Gastrocnemius medialis (tissue), 4 donors: ENCODE measurements around the gene SHC2. TPM values are rescaled to one million over a fixed set of nuclear protein-coding genes. Genes with fewer than 3 reads are reported as not detected.

Source experiments
- ATAC-seq, 2 donors: fragments of 150-250 bp; one replicate each; pipeline ENCODE4 v1.9.1; 2016
- DNase-seq, 2 donors: peaks; one replicate each; pipeline ENCODE4 v3.0.0-alpha.2; 2019
- H3K27ac ChIP-seq, 4 donors: fragments of 200-600 bp; sonication (generic); 1 replicate in 1 of 4; 2 replicates in 3 of 4; pipeline ENCODE4 v1.5.1; 2016 to 2018; ENCODE audit warnings: mild to moderate bottlenecking in 2 of 4, moderate library complexity in 1 of 4
- H3K27me3 ChIP-seq, 3 donors: fragments of 200-600 bp; sonication (generic) in 2 of 3; 1 replicate in 1 of 3; 2 replicates in 2 of 3; pipeline versions ENCODE4 v1.5.1 to v1.6.0; 2016 to 2019; ENCODE audit warnings: mild to moderate bottlenecking in 1 of 3, moderate library complexity in 1 of 3
- H3K36me3 ChIP-seq, 2 donors: fragments of 200-600 bp; sonication (generic) in 1 of 2; one replicate each; pipeline ENCODE4 v1.5.1; 2017 to 2018
- H3K4me1 ChIP-seq, 2 donors: fragments of 200-600 bp; sonication (generic) in 1 of 2; one replicate each; pipeline ENCODE4 v1.5.1; 2016 to 2017; ENCODE audit warnings: mild to moderate bottlenecking in 2 of 2
- H3K4me3 ChIP-seq, 4 donors: fragments of 200-600 bp; sonication (generic) in 3 of 4; 1 replicate in 1 of 4; 2 replicates in 3 of 4; pipeline ENCODE4 v1.5.1; 2016 to 2019; ENCODE audit warnings: mild to moderate bottlenecking in 2 of 4
- H3K9me3 ChIP-seq, 3 donors: fragments of 200-600 bp; sonication (generic) in 2 of 3; 1 replicate in 1 of 3; 2 replicates in 2 of 3; pipeline ENCODE4 v1.5.1; 2016 to 2019
- POLR2A ChIP-seq, 2 donors: fragments of 450-650 bp; IDR thresholded peaks; one replicate each; pipeline ENCODE4 v1.6.1; 2017; ENCODE audit warnings: antibody characterized with exemption in 2 of 2, mild to moderate bottlenecking in 2 of 2, moderate library complexity in 2 of 2
- in situ Hi-C, 4 donors: fragments of 200-750 bp; cut with MboI; loops; one replicate each; pipeline versions ENCODE4 v1.15.0 to v1.8.0; 2017; ENCODE audit warnings: low sequenced_read_pairs in 4 of 4
- intact Hi-C: fragments of 100-400 bp; cut with DNase I; formaldehyde crosslinking; loops from one replicate; pipeline ENCODE4 v1.15.1; 2023; ENCODE audit warnings: low total_unique reads
- total RNA-seq, 4 donors: library from RNA; depleted of rRNA; stranded (reverse); fragments of >200 nt; gene quantifications; one replicate each; pipeline versions ENCODE4 v1.1.0 to v1.2.3, GENCODE V29; 2016
- TF ChIP-seq, protein P1 (sequence below), 5 experiments: fragments of 450-650 bp in 3 of 5; fragments of 200-600 bp in 2 of 5; sonication (generic) in 2 of 5; IDR thresholded peaks in 4 of 5; conservative IDR thresholded peaks in 1 of 5; 1 replicate in 4 of 5; 2 replicates in 1 of 5; pipeline ENCODE4 v1.5.1; 2016 to 2019; ENCODE audit warnings: antibody characterized with exemption in 5 of 5, mild to moderate bottlenecking in 3 of 5, moderate library complexity in 3 of 5

SHC2 gene
- total RNA-seq, 4 donors from 2014 or later, result 2.1 to 6.2 (median 4.5) TPM

DNA sequence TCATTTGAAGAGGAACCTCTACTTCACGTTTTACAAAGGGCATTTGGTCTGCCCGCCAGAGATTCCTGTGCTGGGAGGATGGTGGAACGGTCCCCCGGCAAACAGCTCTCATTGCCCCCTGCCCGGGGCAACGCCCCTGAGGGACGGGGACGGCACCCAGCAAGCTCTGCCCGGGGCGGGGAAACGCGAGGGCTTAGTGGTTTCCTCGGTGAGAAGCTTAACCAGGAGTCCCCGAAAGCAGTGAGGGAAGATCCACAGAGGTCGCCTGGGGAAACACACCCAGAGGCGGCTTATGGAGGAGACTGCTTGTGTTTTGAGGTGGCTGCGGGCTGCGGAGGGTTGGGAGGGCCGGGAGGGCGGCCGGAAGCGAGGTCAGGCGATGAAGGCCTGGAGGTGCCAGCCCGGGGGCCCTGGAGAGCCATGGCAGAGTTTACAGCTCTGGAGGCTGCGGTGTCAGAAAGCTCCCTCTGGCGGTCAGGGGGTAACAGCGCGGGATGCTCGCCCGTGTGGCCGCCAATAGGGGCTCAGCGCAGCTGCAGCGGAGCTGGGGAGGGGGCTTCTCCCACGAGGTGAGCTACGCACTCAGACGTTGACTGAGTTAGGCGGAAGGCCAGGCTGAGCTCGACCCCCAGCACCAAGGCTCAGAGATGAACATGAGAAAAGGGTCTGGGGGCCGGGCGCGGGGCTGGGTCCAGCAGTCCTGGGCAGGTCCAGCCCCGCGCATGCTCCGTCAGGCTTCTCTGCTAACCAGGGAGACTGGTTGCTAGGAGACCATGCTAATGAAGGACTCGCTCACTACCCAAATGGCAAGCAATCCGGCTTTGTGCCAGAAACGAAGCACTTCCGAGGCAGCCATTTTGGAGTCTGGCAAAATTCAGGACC, 45.8 kb upstream of the SHC2 start:
- no peak for TF ChIP-seq POLR2A (IDR thresholded peaks at IDR 0.05)
- TF ChIP-seq, protein P1, sequence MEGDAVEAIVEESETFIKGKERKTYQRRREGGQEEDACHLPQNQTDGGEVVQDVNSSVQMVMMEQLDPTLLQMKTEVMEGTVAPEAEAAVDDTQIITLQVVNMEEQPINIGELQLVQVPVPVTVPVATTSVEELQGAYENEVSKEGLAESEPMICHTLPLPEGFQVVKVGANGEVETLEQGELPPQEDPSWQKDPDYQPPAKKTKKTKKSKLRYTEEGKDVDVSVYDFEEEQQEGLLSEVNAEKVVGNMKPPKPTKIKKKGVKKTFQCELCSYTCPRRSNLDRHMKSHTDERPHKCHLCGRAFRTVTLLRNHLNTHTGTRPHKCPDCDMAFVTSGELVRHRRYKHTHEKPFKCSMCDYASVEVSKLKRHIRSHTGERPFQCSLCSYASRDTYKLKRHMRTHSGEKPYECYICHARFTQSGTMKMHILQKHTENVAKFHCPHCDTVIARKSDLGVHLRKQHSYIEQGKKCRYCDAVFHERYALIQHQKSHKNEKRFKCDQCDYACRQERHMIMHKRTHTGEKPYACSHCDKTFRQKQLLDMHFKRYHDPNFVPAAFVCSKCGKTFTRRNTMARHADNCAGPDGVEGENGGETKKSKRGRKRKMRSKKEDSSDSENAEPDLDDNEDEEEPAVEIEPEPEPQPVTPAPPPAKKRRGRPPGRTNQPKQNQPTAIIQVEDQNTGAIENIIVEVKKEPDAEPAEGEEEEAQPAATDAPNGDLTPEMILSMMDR (IDR thresholded peaks at IDR 0.05 in 4 of 5, conservative IDR thresholded peaks at IDR 0.05 in 1 of 5), result peak; percentile 93 to 97 (median 96)
- peak overlapping the region; percentile 88 to 100 (median 96) for H3K4me3 ChIP-seq
- in situ Hi-C loops, result no loop called here
- intact Hi-C loops, result loop anchor here (1.0 to 5.0 kb wide), 8 partner anchors 17 to 291 kb away; partner anchors contain the start of genes CDC34, MIER2, POLRMT and PTBP1
- ATAC-seq, result peak; percentile 94 to 96
- peak overlapping the region; percentile 90 to 99 (median 91) for H3K27ac ChIP-seq
- peaks cover 0 to 6% of the 10 kb centered on the region in 2 donors for H3K36me3 ChIP-seq
- H3K4me1 ChIP-seq, result peaks cover 14 to 25% of the 10 kb centered on the region in 2 donors
- no peaks in the 10 kb centered on the region for H3K9me3 ChIP-seq
- H3K27me3 ChIP-seq, result no peaks in the 10 kb centered on the region
- peak; percentile 99 for DNase-seq

DNA sequence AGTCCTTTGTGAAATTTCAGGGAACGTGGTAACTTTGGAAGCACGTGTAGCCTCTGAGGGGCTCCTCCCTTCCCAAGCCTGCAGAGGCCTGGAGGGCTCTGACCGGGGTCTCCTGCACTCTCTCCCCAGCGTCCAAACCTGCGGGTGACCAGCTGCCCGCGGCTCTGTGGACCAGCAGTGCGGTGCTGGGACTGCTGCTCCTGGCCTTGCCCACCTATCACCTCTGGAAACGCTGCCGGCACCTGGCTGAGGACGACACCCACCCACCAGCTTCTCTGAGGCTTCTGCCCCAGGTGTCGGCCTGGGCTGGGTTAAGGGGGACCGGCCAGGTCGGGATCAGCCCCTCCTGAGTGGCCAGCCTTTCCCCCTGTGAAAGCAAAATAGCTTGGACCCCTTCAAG, 43.8 kb upstream of the SHC2 start:
- in situ Hi-C loops, result no loop called here
- DNase-seq, result no peak
- peaks cover 0 to 4% of the 10 kb centered on the region in 2 donors for H3K36me3 ChIP-seq
- peaks cover under 1 to 7% (median 2%) of the 10 kb centered on the region in 3 donors for H3K27me3 ChIP-seq
- H3K4me3 ChIP-seq, result no peak overlapping the region
- H3K27ac ChIP-seq, result no peak overlapping the region
- no peaks in the 10 kb centered on the region for H3K9me3 ChIP-seq
- ATAC-seq, result no peak
- TF ChIP-seq, protein P1 (IDR thresholded peaks at IDR 0.05 in 4 of 5, conservative IDR thresholded peaks at IDR 0.05 in 1 of 5), result no peak
- no peak for TF ChIP-seq POLR2A (IDR thresholded peaks at IDR 0.05)
- peaks cover 14 to 18% of the 10 kb centered on the region in 2 donors for H3K4me1 ChIP-seq
- intact Hi-C loops, result loop anchor here (5.0 kb wide), 1 partner anchor 128 kb away; the partner anchor contains the start of gene POLRMT

DNA sequence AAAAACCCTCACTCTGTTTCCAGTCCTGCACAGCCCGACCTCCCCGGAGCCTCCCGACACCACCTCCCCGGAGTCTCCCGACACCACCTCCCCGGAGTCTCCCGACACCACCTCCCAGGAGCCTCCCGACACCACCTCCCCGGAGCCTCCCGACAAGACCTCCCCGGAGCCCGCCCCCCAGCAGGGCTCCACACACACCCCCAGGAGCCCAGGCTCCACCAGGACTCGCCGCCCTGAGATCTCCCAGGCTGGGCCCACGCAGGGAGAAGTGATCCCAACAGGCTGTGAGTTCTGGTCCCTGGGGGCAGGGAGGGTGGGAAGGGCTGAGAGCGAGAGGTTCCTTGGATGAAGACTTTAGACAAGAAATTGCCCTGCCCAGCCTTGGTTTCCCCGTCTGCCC, 40.8 kb upstream of the SHC2 start:
- Histone ChIP-seq H3K36me3 (no peaks in the 10 kb centered on the region), H3K27ac (no peak overlapping the region), H3K27me3 (peaks cover 17 to 31% (median 27%) of the 10 kb centered on the region in 3 donors), H3K4me1 (peaks cover 4 to 5% of the 10 kb centered on the region in 2 donors), H3K9me3 (no peaks in the 10 kb centered on the region), H3K4me3 (no peak overlapping the region)
- in situ Hi-C loops (no loop called here), intact Hi-C loops (no loop called here)
- DNase-seq (no peak), ATAC-seq (no peak)
- TF ChIP-seq, protein P1 (IDR thresholded peaks at IDR 0.05 in 4 of 5, conservative IDR thresholded peaks at IDR 0.05 in 1 of 5), result no peak
- no peak for TF ChIP-seq POLR2A (IDR thresholded peaks at IDR 0.05)

DNA sequence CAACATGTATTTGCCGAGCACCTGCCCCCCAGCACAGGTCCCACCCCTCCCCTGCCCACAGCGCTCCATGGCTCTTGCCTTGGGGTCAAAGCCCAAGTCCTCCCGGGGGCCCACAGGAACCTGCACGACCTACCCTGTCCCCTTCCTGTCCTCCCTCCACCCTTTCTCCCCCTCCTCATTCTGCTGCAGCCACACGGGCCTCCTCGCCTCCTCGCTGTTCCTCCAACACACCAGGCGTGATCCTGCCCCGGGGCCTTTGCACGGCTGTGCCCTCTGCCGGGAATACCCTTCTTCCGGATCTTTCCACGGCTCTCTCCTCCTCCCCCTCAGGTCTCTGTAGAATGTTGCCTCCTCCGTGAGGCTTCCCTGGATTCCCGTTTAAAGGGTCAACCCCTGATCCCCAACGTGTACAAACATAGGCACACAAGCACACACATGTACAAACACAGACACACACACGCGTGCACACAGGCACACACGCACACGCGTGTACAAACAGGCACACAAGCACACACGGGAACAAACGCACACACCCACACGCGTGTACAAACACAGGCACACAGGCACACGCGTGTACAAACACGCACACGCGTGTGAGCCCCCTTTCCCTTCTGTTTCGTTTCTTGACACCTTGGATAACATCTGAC, 38.3 kb upstream of the SHC2 start:
- ATAC-seq (no peak), DNase-seq (no peak)
- peaks cover 25 to 49% (median 42%) of the 10 kb centered on the region in 3 donors for H3K27me3 ChIP-seq
- TF ChIP-seq, protein P1 (IDR thresholded peaks at IDR 0.05 in 4 of 5, conservative IDR thresholded peaks at IDR 0.05 in 1 of 5), result no peak
- no peak for TF ChIP-seq POLR2A (IDR thresholded peaks at IDR 0.05)
- H3K4me3 ChIP-seq, result no peak overlapping the region
- intact Hi-C loops, result no loop called here
- in situ Hi-C loops, result no loop called here
- no peaks in the 10 kb centered on the region for H3K9me3 ChIP-seq
- peaks cover 0 to 7% of the 10 kb centered on the region in 2 donors for H3K4me1 ChIP-seq
- H3K27ac ChIP-seq, result no peak overlapping the region
- H3K36me3 ChIP-seq, result no peaks in the 10 kb centered on the region
